ENCODE results near the gene FRMD8. TPM values are rescaled to one million over a fixed set of nuclear protein-coding genes. Genes with fewer than 3 reads are reported as not detected.

The FRMD8 gene
- total and polyA plus RNA-seq, 9 of the 15 experiments (the other 6 are each of a cell fraction or from before 2014, with no cell fraction given): 4.5 to 54.5 (median 15.8) TPM

DNA sequence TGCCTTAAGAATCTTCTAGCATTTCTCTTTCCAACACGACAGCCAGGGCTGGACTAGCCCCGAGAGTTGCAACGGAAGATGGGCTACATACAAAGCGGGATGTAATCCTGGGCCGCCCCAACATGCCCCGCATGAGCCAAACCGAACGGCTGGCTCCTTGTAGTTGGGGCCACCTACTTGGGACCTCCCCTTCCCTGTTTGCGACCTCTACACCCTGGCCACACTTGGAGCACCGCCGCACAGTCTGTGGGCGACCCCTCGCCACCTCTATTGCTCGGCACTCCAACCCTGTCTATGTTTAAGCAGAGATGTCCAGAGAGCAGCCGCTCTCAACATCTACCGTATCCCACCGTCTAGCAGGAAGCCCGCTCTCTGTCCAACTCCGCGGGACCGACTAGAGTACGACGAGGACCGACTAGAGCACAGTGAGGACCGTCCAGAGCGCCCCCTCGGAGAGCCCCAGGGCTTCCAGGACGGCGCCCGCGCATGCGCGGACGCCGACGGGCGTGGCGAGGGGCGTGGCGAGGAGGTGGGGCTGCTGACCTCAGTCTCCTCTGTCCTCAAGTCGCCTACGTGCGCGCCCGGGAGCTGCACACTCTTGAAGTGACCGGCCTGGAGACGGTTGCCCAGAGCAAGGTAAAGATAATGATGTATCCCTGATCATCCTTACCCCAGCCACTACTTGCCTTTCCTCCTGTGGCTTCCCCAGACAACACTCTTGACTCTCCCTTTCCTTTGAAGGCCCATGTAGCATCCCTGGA is 68.4 kb downstream of the FRMD8 start (continued):
- TF ChIP-seq, protein P1, sequence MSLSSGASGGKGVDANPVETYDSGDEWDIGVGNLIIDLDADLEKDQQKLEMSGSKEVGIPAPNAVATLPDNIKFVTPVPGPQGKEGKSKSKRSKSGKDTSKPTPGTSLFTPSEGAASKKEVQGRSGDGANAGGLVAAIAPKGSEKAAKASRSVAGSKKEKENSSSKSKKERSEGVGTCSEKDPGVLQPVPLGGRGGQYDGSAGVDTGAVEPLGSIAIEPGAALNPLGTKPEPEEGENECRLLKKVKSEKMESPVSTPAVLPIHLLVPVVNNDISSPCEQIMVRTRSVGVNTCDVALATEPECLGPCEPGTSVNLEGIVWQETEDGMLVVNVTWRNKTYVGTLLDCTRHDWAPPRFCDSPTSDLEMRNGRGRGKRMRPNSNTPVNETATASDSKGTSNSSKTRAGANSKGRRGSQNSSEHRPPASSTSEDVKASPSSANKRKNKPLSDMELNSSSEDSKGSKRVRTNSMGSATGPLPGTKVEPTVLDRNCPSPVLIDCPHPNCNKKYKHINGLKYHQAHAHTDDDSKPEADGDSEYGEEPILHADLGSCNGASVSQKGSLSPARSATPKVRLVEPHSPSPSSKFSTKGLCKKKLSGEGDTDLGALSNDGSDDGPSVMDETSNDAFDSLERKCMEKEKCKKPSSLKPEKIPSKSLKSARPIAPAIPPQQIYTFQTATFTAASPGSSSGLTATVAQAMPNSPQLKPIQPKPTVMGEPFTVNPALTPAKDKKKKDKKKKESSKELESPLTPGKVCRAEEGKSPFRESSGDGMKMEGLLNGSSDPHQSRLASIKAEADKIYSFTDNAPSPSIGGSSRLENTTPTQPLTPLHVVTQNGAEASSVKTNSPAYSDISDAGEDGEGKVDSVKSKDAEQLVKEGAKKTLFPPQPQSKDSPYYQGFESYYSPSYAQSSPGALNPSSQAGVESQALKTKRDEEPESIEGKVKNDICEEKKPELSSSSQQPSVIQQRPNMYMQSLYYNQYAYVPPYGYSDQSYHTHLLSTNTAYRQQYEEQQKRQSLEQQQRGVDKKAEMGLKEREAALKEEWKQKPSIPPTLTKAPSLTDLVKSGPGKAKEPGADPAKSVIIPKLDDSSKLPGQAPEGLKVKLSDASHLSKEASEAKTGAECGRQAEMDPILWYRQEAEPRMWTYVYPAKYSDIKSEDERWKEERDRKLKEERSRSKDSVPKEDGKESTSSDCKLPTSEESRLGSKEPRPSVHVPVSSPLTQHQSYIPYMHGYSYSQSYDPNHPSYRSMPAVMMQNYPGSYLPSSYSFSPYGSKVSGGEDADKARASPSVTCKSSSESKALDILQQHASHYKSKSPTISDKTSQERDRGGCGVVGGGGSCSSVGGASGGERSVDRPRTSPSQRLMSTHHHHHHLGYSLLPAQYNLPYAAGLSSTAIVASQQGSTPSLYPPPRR (CRISPR knock-in tag; IDR thresholded peaks at IDR 0.05; ENCODE audit: borderline replicate concordance): peak; percentile 36; the same call in 1 of the 2 replicates
- no peak for TF ChIP-seq ELF4 (CRISPR knock-in tag; IDR thresholded peaks at IDR 0.05)
- TF ChIP-seq CREM (IDR thresholded peaks at IDR 0.05; ENCODE audit: low read depth): peak; percentile 83
- TF ChIP-seq YY1 (IDR thresholded peaks at IDR 0.05; ENCODE audit: borderline replicate concordance in 1 of 3, control insufficient read depth in 1 of 3, extremely low read depth in 1 of 3, insufficient read depth in 3 of 3, insufficient read length in 1 of 3, insufficient replicate concordance in 2 of 3, low read depth in 1 of 3, low read length in 2 of 3): peak in 1 of 3 experiments; percentile 27
- TF ChIP-seq, protein P2, sequence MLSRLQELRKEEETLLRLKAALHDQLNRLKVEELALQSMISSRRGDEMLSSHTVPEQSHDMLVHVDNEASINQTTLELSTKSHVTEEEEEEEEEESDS (CRISPR knock-in tag; IDR thresholded peaks at IDR 0.05): no peak
- TF ChIP-seq ZNF780A (CRISPR knock-in tag; IDR thresholded peaks at IDR 0.05): no peak
- TF ChIP-seq, protein P3, sequence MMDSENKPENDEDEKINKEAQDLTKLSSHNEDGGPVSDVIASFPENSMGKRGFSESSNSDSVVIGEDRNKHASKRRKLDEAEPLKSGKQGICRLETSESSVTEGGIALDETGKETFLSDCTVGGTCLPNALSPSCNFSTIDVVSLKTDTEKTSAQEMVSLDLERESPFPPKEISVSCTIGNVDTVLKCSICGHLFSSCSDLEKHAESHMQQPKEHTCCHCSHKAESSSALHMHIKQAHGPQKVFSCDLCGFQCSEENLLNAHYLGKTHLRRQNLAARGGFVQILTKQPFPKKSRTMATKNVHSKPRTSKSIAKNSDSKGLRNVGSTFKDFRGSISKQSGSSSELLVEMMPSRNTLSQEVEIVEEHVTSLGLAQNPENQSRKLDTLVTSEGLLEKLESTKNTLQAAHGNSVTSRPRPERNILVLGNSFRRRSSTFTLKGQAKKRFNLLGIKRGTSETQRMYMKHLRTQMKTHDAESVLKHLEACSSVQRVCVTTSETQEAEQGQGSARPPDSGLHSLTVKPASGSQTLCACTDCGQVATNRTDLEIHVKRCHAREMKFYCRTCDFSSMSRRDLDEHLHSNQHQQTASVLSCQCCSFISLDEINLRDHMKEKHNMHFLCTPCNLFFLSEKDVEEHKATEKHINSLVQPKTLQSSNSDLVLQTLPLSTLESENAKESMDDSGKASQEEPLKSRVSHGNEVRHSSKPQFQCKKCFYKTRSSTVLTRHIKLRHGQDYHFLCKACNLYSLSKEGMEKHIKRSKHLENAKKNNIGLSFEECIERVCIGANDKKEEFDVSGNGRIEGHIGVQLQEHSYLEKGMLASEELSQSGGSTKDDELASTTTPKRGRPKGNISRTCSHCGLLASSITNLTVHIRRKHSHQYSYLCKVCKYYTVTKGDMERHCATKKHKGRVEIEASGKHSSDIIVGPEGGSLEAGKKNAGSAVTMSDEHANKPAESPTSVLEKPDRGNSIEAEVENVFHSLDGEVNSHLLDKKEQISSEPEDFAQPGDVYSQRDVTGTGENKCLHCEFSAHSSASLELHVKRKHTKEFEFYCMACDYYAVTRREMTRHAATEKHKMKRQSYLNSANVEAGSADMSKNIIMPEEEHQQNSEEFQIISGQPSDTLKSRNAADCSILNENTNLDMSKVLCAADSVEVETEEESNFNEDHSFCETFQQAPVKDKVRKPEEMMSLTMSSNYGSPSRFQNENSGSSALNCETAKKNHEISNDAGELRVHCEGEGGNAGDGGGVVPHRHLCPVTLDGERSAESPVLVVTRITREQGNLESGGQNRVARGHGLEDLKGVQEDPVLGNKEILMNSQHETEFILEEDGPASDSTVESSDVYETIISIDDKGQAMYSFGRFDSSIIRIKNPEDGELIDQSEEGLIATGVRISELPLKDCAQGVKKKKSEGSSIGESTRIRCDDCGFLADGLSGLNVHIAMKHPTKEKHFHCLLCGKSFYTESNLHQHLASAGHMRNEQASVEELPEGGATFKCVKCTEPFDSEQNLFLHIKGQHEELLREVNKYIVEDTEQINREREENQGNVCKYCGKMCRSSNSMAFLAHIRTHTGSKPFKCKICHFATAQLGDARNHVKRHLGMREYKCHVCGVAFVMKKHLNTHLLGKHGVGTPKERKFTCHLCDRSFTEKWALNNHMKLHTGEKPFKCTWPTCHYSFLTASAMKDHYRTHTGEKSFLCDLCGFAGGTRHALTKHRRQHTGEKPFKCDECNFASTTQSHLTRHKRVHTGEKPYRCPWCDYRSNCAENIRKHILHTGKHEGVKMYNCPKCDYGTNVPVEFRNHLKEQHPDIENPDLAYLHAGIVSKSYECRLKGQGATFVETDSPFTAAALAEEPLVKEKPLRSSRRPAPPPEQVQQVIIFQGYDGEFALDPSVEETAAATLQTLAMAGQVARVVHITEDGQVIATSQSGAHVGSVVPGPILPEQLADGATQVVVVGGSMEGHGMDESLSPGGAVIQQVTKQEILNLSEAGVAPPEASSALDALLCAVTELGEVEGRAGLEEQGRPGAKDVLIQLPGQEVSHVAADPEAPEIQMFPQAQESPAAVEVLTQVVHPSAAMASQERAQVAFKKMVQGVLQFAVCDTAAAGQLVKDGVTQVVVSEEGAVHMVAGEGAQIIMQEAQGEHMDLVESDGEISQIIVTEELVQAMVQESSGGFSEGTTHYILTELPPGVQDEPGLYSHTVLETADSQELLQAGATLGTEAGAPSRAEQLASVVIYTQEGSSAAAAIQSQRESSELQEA (IDR thresholded peaks at IDR 0.05; ENCODE audit: low read depth): no peak
- TF ChIP-seq, protein P4, sequence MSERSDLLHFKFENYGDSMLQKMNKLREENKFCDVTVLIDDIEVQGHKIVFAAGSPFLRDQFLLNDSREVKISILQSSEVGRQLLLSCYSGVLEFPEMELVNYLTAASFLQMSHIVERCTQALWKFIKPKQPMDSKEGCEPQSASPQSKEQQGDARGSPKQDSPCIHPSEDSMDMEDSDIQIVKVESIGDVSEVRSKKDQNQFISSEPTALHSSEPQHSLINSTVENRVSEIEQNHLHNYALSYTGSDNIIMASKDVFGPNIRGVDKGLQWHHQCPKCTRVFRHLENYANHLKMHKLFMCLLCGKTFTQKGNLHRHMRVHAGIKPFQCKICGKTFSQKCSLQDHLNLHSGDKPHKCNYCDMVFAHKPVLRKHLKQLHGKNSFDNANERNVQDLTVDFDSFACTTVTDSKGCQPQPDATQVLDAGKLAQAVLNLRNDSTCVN (CRISPR knock-in tag; IDR thresholded peaks at IDR 0.05): no peak
- TF ChIP-seq, protein P5, sequence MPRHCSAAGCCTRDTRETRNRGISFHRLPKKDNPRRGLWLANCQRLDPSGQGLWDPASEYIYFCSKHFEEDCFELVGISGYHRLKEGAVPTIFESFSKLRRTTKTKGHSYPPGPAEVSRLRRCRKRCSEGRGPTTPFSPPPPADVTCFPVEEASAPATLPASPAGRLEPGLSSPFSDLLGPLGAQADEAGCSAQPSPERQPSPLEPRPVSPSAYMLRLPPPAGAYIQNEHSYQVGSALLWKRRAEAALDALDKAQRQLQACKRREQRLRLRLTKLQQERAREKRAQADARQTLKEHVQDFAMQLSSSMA (CRISPR knock-in tag; IDR thresholded peaks at IDR 0.05): no peak
- TF ChIP-seq ZBTB8A (IDR thresholded peaks at IDR 0.05; ENCODE audit: partially characterized antibody): no peak

All from K562 (cell line).